ENCODE measurements around the gene NBPF11. TPM values are rescaled to one million over a fixed set of nuclear protein-coding genes. Genes with fewer than 3 reads are reported as not detected.
"Not testable (repeated sequence)": the region's sequence is repeated elsewhere in the genome, so short reads cannot be mapped to it uniquely, and the experiment has no call there.

The NBPF11 gene, protein sequence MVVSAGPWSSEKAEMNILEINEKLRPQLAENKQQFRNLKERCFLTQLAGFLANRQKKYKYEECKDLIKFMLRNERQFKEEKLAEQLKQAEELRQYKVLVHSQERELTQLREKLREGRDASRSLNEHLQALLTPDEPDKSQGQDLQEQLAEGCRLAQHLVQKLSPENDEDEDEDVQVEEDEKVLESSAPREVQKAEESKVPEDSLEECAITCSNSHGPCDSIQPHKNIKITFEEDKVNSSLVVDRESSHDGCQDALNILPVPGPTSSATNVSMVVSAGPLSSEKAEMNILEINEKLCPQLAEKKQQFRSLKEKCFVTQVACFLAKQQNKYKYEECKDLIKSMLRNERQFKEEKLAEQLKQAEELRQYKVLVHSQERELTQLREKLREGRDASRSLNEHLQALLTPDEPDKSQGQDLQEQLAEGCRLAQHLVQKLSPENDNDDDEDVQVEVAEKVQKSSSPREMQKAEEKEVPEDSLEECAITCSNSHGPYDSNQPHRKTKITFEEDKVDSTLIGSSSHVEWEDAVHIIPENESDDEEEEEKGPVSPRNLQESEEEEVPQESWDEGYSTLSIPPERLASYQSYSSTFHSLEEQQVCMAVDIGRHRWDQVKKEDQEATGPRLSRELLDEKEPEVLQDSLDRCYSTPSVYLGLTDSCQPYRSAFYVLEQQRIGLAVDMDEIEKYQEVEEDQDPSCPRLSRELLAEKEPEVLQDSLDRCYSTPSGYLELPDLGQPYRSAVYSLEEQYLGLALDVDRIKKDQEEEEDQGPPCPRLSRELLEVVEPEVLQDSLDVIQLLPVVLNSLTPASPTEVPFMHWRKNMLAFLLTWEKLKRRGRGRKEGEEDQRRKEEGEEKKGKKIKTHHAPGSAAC
- polyA plus RNA-seq (2013) = 22.2 TPM

DNA sequence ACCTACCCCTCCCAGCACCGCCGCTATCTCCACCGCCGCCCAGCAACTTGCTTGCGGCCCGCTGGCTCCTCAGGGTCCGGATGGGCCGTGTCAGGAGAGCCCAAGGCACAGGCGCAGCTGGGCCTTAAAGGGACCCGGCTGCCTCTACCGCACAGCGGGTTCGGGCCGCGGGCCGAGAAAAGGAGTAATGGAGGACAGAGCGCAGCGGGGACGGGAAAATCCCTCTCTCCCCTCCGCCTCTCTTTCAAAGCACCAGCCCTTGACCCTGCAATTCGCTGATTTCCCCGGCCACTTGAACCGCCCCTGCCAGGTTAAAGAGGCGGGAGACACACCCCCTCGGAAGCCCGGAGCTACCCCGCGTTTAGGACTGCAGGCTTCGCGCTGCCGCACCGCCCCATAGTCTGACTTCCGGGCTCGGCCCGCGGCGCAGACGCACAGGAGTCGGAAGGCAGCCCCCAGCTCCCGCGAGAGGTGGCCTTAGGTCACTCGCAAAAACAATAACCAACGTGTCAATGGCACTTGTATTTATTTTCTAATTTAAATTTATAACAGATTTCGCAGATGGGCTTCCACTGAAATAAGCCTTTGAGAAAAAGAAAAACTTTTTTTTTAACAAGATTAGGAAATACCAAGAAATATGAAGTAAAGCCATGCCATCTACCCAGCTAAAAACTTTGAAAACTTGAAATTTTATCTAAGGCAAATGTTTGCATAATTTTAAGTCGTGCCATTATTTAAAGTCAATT lies at the start of gene NBPF11:
Gene NBPF11, minus strand, starts transcription at position 371 of the 746 bp plus-strand sequence. CDS start 25,278 bp downstream, outside the sequence.
- POLR2A ChIA-PET = not testable (repeated sequence)
- WGBS (ENCODE audit: insufficient coverage) = 0% methylated on average over 6 of the region's 45 CpGs
- peak within 1 kb of the TSS in 1 of 2 experiments; percentile 58 for H3K27ac ChIP-seq (ENCODE audit: insufficient read depth in 1 of 2, low read depth in 1 of 2, low read length in 2 of 2, poor library complexity in 1 of 2, severe bottlenecking in 2 of 2)

DNA sequence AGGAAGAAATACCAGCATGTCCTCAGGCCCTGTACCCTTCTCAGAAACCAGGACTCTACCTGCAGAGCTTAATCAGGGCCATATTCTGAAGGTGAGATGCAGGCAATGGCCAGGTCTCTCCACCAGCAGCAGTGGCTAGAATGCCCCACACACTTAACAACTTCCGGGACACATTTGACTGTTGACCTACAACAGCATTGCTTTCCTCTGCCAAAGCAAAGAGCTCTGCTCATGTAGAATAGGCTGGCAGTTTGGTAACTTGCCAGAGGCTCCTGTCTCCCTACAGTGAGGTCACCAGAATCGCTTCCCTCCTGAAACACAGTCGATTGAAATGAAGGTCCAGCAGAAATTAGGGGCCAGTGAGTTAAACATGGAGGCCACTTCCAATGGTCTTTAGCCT lies 45.3 kb upstream of the NBPF11 start:
- CTCF ChIA-PET; H3K27me3 ChIP-seq (replicated peaks in 2 of 5; ENCODE audit: control insufficient read depth in 4 of 5, insufficient read depth in 5 of 5, low read length in 4 of 5); H3K27ac ChIP-seq (ENCODE audit: insufficient read depth in 1 of 2, low read depth in 1 of 2, low read length in 2 of 2, poor library complexity in 1 of 2, severe bottlenecking in 2 of 2); H3K4me1 ChIP-seq (ENCODE audit: control extremely low read depth in 1 of 4, control insufficient read depth in 4 of 4, insufficient read depth in 4 of 4, low read length in 3 of 4); H3K9me3 ChIP-seq (ENCODE audit: control extremely low read depth in 1 of 5, control insufficient read depth in 4 of 5, insufficient read depth in 2 of 5, low read depth in 1 of 5, low read length in 4 of 5); H3K4me3 ChIP-seq (ENCODE audit: control insufficient read depth in 1 of 7, extremely low read depth in 1 of 7, insufficient read depth in 4 of 7, low read depth in 2 of 7, low read length in 6 of 7); POLR2A ChIA-PET; DNase-seq; H3K36me3 ChIP-seq (ENCODE audit: control insufficient read depth in 4 of 4, insufficient read depth in 4 of 4, low read length in 3 of 4): not testable (repeated sequence)
- WGBS (ENCODE audit: insufficient coverage) = no CpG with 5 or more reads among the region's 3 CpGs

More for the DNA sequence above, at the start of gene NBPF11:
- H3K27me3 ChIP-seq (replicated peaks in 2 of 5; ENCODE audit: control insufficient read depth in 4 of 5, insufficient read depth in 5 of 5, low read length in 4 of 5); H3K4me1 ChIP-seq (ENCODE audit: control extremely low read depth in 1 of 4, control insufficient read depth in 4 of 4, insufficient read depth in 4 of 4, low read length in 3 of 4); H3K36me3 ChIP-seq (ENCODE audit: control insufficient read depth in 4 of 4, insufficient read depth in 4 of 4, low read length in 3 of 4); H3K9me3 ChIP-seq (ENCODE audit: control extremely low read depth in 1 of 5, control insufficient read depth in 4 of 5, insufficient read depth in 2 of 5, low read depth in 1 of 5, low read length in 4 of 5); CTCF ChIA-PET: not testable (repeated sequence)
- DNase-seq = peak; percentile 77 to 88 (median 80)
- peak within 1 kb of the TSS; percentile 30 to 80 (median 71) for H3K4me3 ChIP-seq (ENCODE audit: control insufficient read depth in 1 of 7, extremely low read depth in 1 of 7, insufficient read depth in 4 of 7, low read depth in 2 of 7, low read length in 6 of 7)

DNA sequence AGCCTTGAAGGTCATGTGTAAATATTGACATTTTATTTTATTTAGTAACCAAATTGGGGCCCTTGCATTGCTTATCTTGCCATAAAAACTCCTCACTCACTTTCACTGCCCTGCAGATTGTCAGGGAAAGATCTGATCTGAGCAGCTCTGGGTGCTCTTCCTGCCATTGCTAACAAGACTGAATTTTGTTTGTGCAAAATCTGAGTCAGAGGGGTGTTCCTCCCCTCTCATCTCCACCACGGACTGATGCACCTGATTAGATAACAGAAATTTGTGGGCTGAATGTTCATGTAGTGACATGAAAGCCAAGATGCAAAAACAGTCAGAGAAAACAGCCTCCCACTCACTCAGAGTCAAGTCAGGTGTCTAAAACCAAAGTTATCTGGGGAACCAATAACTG lies 44.9 kb upstream of the NBPF11 start:
- DNase-seq; H3K27me3 ChIP-seq (replicated peaks in 2 of 5; ENCODE audit: control insufficient read depth in 4 of 5, insufficient read depth in 5 of 5, low read length in 4 of 5); H3K9me3 ChIP-seq (ENCODE audit: control extremely low read depth in 1 of 5, control insufficient read depth in 4 of 5, insufficient read depth in 2 of 5, low read depth in 1 of 5, low read length in 4 of 5); CTCF ChIA-PET; H3K4me3 ChIP-seq (ENCODE audit: control insufficient read depth in 1 of 7, extremely low read depth in 1 of 7, insufficient read depth in 4 of 7, low read depth in 2 of 7, low read length in 6 of 7); H3K4me1 ChIP-seq (ENCODE audit: control extremely low read depth in 1 of 4, control insufficient read depth in 4 of 4, insufficient read depth in 4 of 4, low read length in 3 of 4); H3K27ac ChIP-seq (ENCODE audit: insufficient read depth in 1 of 2, low read depth in 1 of 2, low read length in 2 of 2, poor library complexity in 1 of 2, severe bottlenecking in 2 of 2); POLR2A ChIA-PET; H3K36me3 ChIP-seq (ENCODE audit: control insufficient read depth in 4 of 4, insufficient read depth in 4 of 4, low read length in 3 of 4): not testable (repeated sequence)
- WGBS (ENCODE audit: insufficient coverage) = no CpG with 5 or more reads among the region's 1 CpG

DNA sequence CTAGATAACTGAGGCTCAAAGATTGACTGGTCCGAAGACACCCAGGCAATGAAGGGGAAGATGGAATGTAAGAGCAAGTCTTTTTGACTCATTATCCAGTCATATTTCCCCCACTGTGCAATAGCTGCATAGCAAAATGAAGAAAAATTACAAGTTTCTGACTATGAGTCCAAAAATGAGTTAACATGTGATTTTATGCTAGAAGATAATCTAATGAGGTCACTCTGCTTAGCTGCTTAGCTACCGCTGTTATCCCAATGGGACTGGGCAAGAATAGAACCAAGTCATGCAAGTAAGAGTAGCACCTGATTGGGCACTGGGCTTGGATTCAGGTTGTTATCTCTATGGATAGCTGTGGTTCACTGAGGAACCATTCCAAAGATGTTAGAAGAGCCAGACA lies 43.0 kb upstream of the NBPF11 start:
- DNase-seq; CTCF ChIA-PET; H3K4me1 ChIP-seq (ENCODE audit: control extremely low read depth in 1 of 4, control insufficient read depth in 4 of 4, insufficient read depth in 4 of 4, low read length in 3 of 4); H3K27me3 ChIP-seq (replicated peaks in 2 of 5; ENCODE audit: control insufficient read depth in 4 of 5, insufficient read depth in 5 of 5, low read length in 4 of 5); H3K9me3 ChIP-seq (ENCODE audit: control extremely low read depth in 1 of 5, control insufficient read depth in 4 of 5, insufficient read depth in 2 of 5, low read depth in 1 of 5, low read length in 4 of 5); H3K27ac ChIP-seq (ENCODE audit: insufficient read depth in 1 of 2, low read depth in 1 of 2, low read length in 2 of 2, poor library complexity in 1 of 2, severe bottlenecking in 2 of 2); H3K4me3 ChIP-seq (ENCODE audit: control insufficient read depth in 1 of 7, extremely low read depth in 1 of 7, insufficient read depth in 4 of 7, low read depth in 2 of 7, low read length in 6 of 7); POLR2A ChIA-PET; H3K36me3 ChIP-seq (ENCODE audit: control insufficient read depth in 4 of 4, insufficient read depth in 4 of 4, low read length in 3 of 4): not testable (repeated sequence)
- no CpG with 5 or more reads among the region's 2 CpGs for WGBS (ENCODE audit: insufficient coverage)

DNA sequence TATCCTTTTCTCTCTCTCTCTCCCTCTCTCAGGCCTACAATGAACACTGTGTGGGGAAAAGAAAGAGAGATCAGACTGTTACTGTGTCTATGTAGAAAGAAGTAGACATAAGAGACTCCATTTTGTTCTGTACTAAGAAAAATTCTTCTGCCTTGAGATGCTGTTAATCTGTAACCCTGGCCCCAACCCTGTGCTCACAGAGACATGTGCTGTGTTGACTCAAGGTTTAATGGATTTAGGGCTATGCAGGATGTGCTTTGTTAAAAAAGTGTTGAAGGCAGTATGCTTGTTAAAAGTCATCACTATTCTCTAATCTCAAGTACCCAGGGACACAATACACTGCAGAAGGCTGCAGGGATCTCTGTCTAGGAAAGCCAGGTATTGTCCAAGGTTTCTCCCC lies 36.7 kb upstream of the NBPF11 start:
- DNase-seq; H3K4me3 ChIP-seq (ENCODE audit: control insufficient read depth in 1 of 7, extremely low read depth in 1 of 7, insufficient read depth in 4 of 7, low read depth in 2 of 7, low read length in 6 of 7); H3K27ac ChIP-seq (ENCODE audit: insufficient read depth in 1 of 2, low read depth in 1 of 2, low read length in 2 of 2, poor library complexity in 1 of 2, severe bottlenecking in 2 of 2); CTCF ChIA-PET; POLR2A ChIA-PET; H3K27me3 ChIP-seq (replicated peaks in 2 of 5; ENCODE audit: control insufficient read depth in 4 of 5, insufficient read depth in 5 of 5, low read length in 4 of 5); H3K4me1 ChIP-seq (ENCODE audit: control extremely low read depth in 1 of 4, control insufficient read depth in 4 of 4, insufficient read depth in 4 of 4, low read length in 3 of 4); H3K36me3 ChIP-seq (ENCODE audit: control insufficient read depth in 4 of 4, insufficient read depth in 4 of 4, low read length in 3 of 4); H3K9me3 ChIP-seq (ENCODE audit: control extremely low read depth in 1 of 5, control insufficient read depth in 4 of 5, insufficient read depth in 2 of 5, low read depth in 1 of 5, low read length in 4 of 5): not testable (repeated sequence)

DNA sequence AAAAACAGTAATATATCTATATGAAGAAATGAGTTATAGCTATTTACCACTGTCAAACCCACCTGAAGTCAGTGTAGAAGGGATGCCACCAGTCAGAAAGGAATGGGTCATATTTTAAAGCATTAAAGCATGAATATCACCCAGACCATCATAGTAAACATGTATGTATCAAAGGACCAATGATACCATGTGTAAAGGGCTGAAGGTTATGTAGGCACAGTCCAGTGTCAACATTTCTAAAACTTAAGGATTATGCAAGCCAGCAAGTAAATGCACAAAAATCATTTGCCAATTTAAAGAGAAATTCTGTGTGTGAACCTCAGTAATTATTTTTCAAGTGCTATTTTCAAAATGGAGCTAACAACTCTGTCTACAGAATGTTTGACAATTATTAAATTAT lies 26.6 kb upstream of the NBPF11 start:
- H3K4me3 ChIP-seq (ENCODE audit: control insufficient read depth in 1 of 7, extremely low read depth in 1 of 7, insufficient read depth in 4 of 7, low read depth in 2 of 7, low read length in 6 of 7); DNase-seq; H3K27me3 ChIP-seq (replicated peaks in 2 of 5; ENCODE audit: control insufficient read depth in 4 of 5, insufficient read depth in 5 of 5, low read length in 4 of 5); CTCF ChIA-PET; POLR2A ChIA-PET; H3K27ac ChIP-seq (ENCODE audit: insufficient read depth in 1 of 2, low read depth in 1 of 2, low read length in 2 of 2, poor library complexity in 1 of 2, severe bottlenecking in 2 of 2); H3K36me3 ChIP-seq (ENCODE audit: control insufficient read depth in 4 of 4, insufficient read depth in 4 of 4, low read length in 3 of 4); H3K9me3 ChIP-seq (ENCODE audit: control extremely low read depth in 1 of 5, control insufficient read depth in 4 of 5, insufficient read depth in 2 of 5, low read depth in 1 of 5, low read length in 4 of 5); H3K4me1 ChIP-seq (ENCODE audit: control extremely low read depth in 1 of 4, control insufficient read depth in 4 of 4, insufficient read depth in 4 of 4, low read length in 3 of 4): not testable (repeated sequence)

DNA sequence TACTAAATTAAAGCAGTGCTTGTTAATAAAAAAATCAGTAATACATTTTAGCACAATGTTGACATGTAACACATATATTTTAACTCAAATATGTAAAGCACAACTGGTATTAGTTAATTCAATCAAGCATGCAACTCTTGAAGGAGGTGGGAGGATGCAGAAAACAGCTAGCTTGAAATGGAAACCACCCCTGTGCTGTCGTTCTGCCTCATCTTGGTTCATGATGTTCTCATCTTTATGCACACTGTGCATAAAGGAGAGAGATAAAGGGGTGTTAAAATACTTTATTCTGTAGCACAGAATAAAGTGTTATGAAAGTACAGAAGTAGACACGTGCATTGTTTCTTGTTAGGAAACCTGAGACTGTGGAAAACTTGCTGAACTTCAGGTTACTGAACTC lies 23.3 kb upstream of the NBPF11 start:
- DNase-seq; CTCF ChIA-PET; H3K9me3 ChIP-seq (ENCODE audit: control extremely low read depth in 1 of 5, control insufficient read depth in 4 of 5, insufficient read depth in 2 of 5, low read depth in 1 of 5, low read length in 4 of 5); POLR2A ChIA-PET; H3K4me3 ChIP-seq (ENCODE audit: control insufficient read depth in 1 of 7, extremely low read depth in 1 of 7, insufficient read depth in 4 of 7, low read depth in 2 of 7, low read length in 6 of 7); H3K27me3 ChIP-seq (replicated peaks in 2 of 5; ENCODE audit: control insufficient read depth in 4 of 5, insufficient read depth in 5 of 5, low read length in 4 of 5); H3K27ac ChIP-seq (ENCODE audit: insufficient read depth in 1 of 2, low read depth in 1 of 2, low read length in 2 of 2, poor library complexity in 1 of 2, severe bottlenecking in 2 of 2); H3K36me3 ChIP-seq (ENCODE audit: control insufficient read depth in 4 of 4, insufficient read depth in 4 of 4, low read length in 3 of 4); H3K4me1 ChIP-seq (ENCODE audit: control extremely low read depth in 1 of 4, control insufficient read depth in 4 of 4, insufficient read depth in 4 of 4, low read length in 3 of 4): not testable (repeated sequence)
- WGBS (ENCODE audit: insufficient coverage) = 67% methylated on average over 1 of the region's 2 CpGs

Measured in common myeloid progenitor, CD34-positive (primary cell).